Lower leg skin (tissue), 3 donors: ENCODE data around the gene ARAP3.

ENCODE experiments used
- POLR2A ChIP-seq, 2 donors: fragments of 450-650 bp; IDR thresholded peaks; one replicate each; pipeline ENCODE4 v1.6.1; 2016 to 2017; ENCODE audit warnings: antibody characterized with exemption in 2 of 2, mild to moderate bottlenecking in 1 of 2, moderate library complexity in 1 of 2
- TF ChIP-seq, protein P1 (sequence below), 3 donors: fragments of 450-650 bp; IDR thresholded peaks; one replicate each; pipeline ENCODE4 v1.5.1; 2016; ENCODE audit warnings: antibody characterized with exemption in 3 of 3, mild to moderate bottlenecking in 3 of 3, moderate library complexity in 2 of 3

DNA sequence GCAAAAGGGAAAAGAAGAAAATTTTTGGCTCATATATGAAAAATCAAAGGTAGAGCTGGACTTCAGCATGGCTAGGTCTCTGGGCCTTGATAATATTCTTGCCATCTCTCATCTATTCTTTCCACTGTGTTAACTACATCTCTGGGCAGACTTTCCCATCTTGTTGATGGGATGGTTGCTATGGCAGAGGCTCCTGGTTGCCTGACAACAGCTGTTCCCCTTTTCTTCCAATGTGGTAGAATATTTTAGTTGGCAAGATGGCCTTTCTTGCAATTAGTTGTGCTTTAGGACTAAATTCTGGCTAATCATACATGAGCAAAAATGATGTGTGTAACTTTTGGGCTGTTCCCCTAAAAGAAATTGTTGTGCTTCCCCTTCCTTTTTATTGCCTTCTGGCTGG lies 40.2 kb upstream of the ARAP3 start:
- TF ChIP-seq, protein P1, sequence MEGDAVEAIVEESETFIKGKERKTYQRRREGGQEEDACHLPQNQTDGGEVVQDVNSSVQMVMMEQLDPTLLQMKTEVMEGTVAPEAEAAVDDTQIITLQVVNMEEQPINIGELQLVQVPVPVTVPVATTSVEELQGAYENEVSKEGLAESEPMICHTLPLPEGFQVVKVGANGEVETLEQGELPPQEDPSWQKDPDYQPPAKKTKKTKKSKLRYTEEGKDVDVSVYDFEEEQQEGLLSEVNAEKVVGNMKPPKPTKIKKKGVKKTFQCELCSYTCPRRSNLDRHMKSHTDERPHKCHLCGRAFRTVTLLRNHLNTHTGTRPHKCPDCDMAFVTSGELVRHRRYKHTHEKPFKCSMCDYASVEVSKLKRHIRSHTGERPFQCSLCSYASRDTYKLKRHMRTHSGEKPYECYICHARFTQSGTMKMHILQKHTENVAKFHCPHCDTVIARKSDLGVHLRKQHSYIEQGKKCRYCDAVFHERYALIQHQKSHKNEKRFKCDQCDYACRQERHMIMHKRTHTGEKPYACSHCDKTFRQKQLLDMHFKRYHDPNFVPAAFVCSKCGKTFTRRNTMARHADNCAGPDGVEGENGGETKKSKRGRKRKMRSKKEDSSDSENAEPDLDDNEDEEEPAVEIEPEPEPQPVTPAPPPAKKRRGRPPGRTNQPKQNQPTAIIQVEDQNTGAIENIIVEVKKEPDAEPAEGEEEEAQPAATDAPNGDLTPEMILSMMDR (IDR thresholded peaks at IDR 0.05), result no peak
- TF ChIP-seq POLR2A (IDR thresholded peaks at IDR 0.05), result no peak
